Measurements from ENCODE around the gene LIMS1. TPM values are rescaled to one million over a fixed set of nuclear protein-coding genes. Genes with fewer than 3 reads are reported as not detected.

The LIMS1 gene
- total and polyA plus RNA-seq, 2 donors (not counting 1 experiment from before 2014, with no cell fraction given) = 14.0 to 22.1 TPM

GRCh38 chr2:108605947-108606346, 71.7 kb downstream of the LIMS1 start:
- Histone ChIP-seq H3K9me3 (ENCODE audit: control extremely low read depth in 1 of 3, control insufficient read depth in 2 of 3, insufficient read depth in 1 of 3, low read length in 2 of 3) (no peaks in the 10 kb centered on the region), H3K9ac (ENCODE audit: low read length) (no peak overlapping the region), H3K36me3 (replicated peaks in 1 of 2; ENCODE audit: control extremely low read depth in 1 of 2, control insufficient read depth in 1 of 2, extremely low read depth in 1 of 2, insufficient read depth in 2 of 2, low read length in 1 of 2) (no peaks in the 10 kb centered on the region), H2AFZ (ENCODE audit: insufficient read depth, low read depth, low read length, poor library complexity, severe bottlenecking) (no peak overlapping the region), H3K27me3 (replicated peaks in 1 of 4; ENCODE audit: control extremely low read depth in 1 of 4, control insufficient read depth in 3 of 4, insufficient read depth in 4 of 4, low read length in 3 of 4) (peaks cover 0 to 3% (median 0%) of the 10 kb centered on the region in 4 experiments), H3K79me2 (ENCODE audit: control insufficient read depth, insufficient read depth, low read length) (peaks cover 79% of the 10 kb centered on the region), H3K4me1 (ENCODE audit: control insufficient read depth in 2 of 2, insufficient read depth in 2 of 2, low read length in 2 of 2) (peaks cover 28 to 33% of the 10 kb centered on the region in 2 donors), H3K27ac (ENCODE audit: low read length in 2 of 2) (no peak overlapping the region), H4K20me1 (ENCODE audit: control insufficient read depth, insufficient read depth, low read length, poor library complexity, severe bottlenecking) (peaks cover 41% of the 10 kb centered on the region), H3K4me2 (replicated peaks; ENCODE audit: low read depth, low read length, poor library complexity, severe bottlenecking) (no peak overlapping the region), H3K4me3 (ENCODE audit: control extremely low read depth in 1 of 5, extremely low read depth in 1 of 5, insufficient read depth in 1 of 5, low read depth in 2 of 5, low read length in 4 of 5) (no peak overlapping the region)
- ChIA-PET POLR2A (no interaction called here), CTCF (interaction anchor here (0.6 to 4.6 kb wide), 9 partner anchors 8 to 473 kb away, joined by 3 to 147 read pairs (median 4); no protein-coding TSS in a partner anchor)
- no peaks in the 10 kb centered on the region for H3K27me3 Mint-ChIP-seq
- intact Hi-C loops (cut with micrococcal nuclease) = loop anchor here (5.0 kb wide), 1 partner anchor 181 kb away; the partner anchor contains the start of gene CCDC138
- DNase-seq = peak; percentile 3
- H3K9me3 Mint-ChIP-seq (ENCODE audit: insufficient read depth) = no peaks in the 10 kb centered on the region
- no peak for TF ChIP-seq EZH2 (IDR thresholded peaks at IDR 0.05; ENCODE audit: borderline replicate concordance, insufficient read depth, low read depth, low read length, poor library complexity, severe bottlenecking)
- TF ChIP-seq CTCF (IDR thresholded peaks at IDR 0.05) = no peak
- no peak overlapping the region for H3K27ac Mint-ChIP-seq
- H3K4me1 Mint-ChIP-seq = peaks cover 29% of the 10 kb centered on the region
- 40% methylated on average over 1 of the region's 3 CpGs for WGBS (ENCODE audit: insufficient coverage)
- ATAC-seq (ENCODE audit: low read depth) = no peak
- H3K4me3 Mint-ChIP-seq = no peak overlapping the region

GRCh38 chr2:108607706-108608301, 73.5 kb downstream of the LIMS1 start:
- CTCF ChIA-PET = interaction anchor here (1.0 to 15.4 kb wide), 11 partner anchors 8 to 77 kb away, joined by 3 to 290 read pairs (median 7); no protein-coding TSS in a partner anchor
- Histone ChIP-seq H3K9ac (ENCODE audit: low read length) (no peak overlapping the region), H3K79me2 (ENCODE audit: control insufficient read depth, insufficient read depth, low read length) (peaks cover 84% of the 10 kb centered on the region), H3K4me3 (ENCODE audit: control extremely low read depth in 1 of 5, extremely low read depth in 1 of 5, insufficient read depth in 1 of 5, low read depth in 2 of 5, low read length in 4 of 5) (no peak overlapping the region), H3K27me3 (replicated peaks in 1 of 4; ENCODE audit: control extremely low read depth in 1 of 4, control insufficient read depth in 3 of 4, insufficient read depth in 4 of 4, low read length in 3 of 4) (peaks cover 0 to 3% (median 0%) of the 10 kb centered on the region in 4 experiments), H3K9me3 (ENCODE audit: control extremely low read depth in 1 of 3, control insufficient read depth in 2 of 3, insufficient read depth in 1 of 3, low read length in 2 of 3) (no peaks in the 10 kb centered on the region), H3K4me1 (ENCODE audit: control insufficient read depth in 2 of 2, insufficient read depth in 2 of 2, low read length in 2 of 2) (peaks cover 40 to 50% of the 10 kb centered on the region in 2 donors), H3K27ac (ENCODE audit: low read length in 2 of 2) (no peak overlapping the region), H3K36me3 (replicated peaks in 1 of 2; ENCODE audit: control extremely low read depth in 1 of 2, control insufficient read depth in 1 of 2, extremely low read depth in 1 of 2, insufficient read depth in 2 of 2, low read length in 1 of 2) (no peaks in the 10 kb centered on the region), H2AFZ (ENCODE audit: insufficient read depth, low read depth, low read length, poor library complexity, severe bottlenecking) (no peak overlapping the region), H4K20me1 (ENCODE audit: control insufficient read depth, insufficient read depth, low read length, poor library complexity, severe bottlenecking) (peaks cover 46% of the 10 kb centered on the region), H3K4me2 (replicated peaks; ENCODE audit: low read depth, low read length, poor library complexity, severe bottlenecking) (peak overlapping the region; percentile 24)
- H3K27me3 Mint-ChIP-seq = no peaks in the 10 kb centered on the region
- no CpG with 5 or more reads among the region's 3 CpGs for WGBS (ENCODE audit: insufficient coverage)
- H3K4me1 Mint-ChIP-seq = peaks cover 45% of the 10 kb centered on the region
- peak; percentile 68 for DNase-seq
- H3K9me3 Mint-ChIP-seq (ENCODE audit: insufficient read depth) = no peaks in the 10 kb centered on the region
- peak; percentile 82 for TF ChIP-seq CTCF (IDR thresholded peaks at IDR 0.05)
- no peak for TF ChIP-seq EZH2 (IDR thresholded peaks at IDR 0.05; ENCODE audit: borderline replicate concordance, insufficient read depth, low read depth, low read length, poor library complexity, severe bottlenecking)
- intact Hi-C loops (cut with micrococcal nuclease) = loop anchor here (1.0 to 5.0 kb wide), 3 partner anchors 28 to 179 kb away; partner anchors contain the start of genes CCDC138 and RANBP2
- no peak overlapping the region for H3K27ac Mint-ChIP-seq
- POLR2A ChIA-PET = interaction anchor here (1.0 kb wide), 1 partner anchor 22 kb away, joined by 4 read pairs; no protein-coding TSS in a partner anchor
- no peak overlapping the region for H3K4me3 Mint-ChIP-seq
- ATAC-seq (ENCODE audit: low read depth) = no peak

Measured in B cell (primary cell).